ENCODE measurements around the gene YBX3.

- TF ChIP-seq, protein P1, sequence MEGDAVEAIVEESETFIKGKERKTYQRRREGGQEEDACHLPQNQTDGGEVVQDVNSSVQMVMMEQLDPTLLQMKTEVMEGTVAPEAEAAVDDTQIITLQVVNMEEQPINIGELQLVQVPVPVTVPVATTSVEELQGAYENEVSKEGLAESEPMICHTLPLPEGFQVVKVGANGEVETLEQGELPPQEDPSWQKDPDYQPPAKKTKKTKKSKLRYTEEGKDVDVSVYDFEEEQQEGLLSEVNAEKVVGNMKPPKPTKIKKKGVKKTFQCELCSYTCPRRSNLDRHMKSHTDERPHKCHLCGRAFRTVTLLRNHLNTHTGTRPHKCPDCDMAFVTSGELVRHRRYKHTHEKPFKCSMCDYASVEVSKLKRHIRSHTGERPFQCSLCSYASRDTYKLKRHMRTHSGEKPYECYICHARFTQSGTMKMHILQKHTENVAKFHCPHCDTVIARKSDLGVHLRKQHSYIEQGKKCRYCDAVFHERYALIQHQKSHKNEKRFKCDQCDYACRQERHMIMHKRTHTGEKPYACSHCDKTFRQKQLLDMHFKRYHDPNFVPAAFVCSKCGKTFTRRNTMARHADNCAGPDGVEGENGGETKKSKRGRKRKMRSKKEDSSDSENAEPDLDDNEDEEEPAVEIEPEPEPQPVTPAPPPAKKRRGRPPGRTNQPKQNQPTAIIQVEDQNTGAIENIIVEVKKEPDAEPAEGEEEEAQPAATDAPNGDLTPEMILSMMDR (IDR thresholded peaks at IDR 0.05 in 8 of 11, conservative IDR thresholded peaks at IDR 0.05 in 3 of 11) = no peak
- no peak for TF ChIP-seq POLR2AphosphoS5 (IDR thresholded peaks at IDR 0.05)
Measured at GRCh38 chr12:10739157-10740118, 16.3 kb upstream of the YBX3 start.
